ENCODE measurements around the gene ATOSB.

ATOSB gene, protein sequence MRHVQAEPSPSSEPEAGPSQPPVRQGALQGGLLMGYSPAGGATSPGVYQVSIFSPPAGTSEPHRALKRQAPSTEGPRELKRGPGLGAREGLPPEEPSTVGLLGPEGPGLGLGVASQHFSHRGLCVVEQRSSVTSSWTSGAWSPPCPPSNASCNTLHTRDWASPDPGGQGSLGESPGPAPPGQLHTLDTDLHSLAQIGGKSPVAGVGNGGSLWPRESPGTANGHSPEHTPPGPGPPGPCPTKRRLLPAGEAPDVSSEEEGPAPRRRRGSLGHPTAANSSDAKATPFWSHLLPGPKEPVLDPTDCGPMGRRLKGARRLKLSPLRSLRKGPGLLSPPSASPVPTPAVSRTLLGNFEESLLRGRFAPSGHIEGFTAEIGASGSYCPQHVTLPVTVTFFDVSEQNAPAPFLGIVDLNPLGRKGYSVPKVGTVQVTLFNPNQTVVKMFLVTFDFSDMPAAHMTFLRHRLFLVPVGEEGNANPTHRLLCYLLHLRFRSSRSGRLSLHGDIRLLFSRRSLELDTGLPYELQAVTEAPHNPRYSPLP

DNA sequence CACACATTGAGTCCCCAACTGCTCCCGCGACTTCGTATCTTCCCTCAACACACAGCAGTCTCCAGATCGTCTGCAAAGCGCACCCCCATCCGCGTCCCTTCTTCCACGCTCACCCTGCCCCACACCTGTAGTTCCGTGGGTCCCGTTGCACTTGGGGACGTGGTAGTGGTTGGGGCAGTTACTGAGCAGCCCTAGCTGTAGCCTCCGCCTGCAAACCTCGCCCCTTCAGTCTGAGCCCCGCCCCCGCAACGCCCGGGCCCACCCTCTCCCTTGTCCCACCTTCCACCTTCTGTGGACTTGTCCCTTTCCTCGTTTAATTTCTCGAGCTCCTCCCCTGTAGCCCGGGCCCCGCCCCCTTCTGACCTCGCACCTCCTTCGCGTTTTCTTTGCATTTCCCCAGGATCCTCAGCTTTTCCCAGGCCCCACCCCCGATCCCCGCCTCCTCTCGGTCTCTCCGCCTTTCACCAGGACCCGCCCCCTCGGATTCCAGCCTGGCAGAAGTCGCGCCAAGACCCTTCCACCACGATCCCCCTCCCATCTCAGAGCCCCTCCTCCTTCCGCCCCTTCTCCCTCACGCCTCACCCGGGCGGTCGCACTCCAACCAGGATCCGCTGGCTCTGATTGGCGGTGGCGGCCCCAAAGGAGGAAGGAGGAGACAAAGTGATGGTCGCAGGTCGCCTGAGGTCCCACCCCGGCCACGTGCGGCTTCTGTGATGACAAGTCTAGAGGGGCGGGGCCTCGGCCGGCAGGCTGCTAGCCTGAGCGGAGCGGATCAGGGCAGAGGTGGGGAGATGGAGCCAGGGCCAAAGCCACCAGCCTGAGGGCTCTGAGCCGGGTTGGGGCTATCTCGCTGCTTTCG is at the start of gene ATOSB:
TSS of gene ATOSB (minus strand) at position 183 of the 859 bp plus-strand sequence. CDS start 7,588 bp downstream, outside the sequence.
- peak within 1 kb of the TSS; percentile 70 for H3K4me3 ChIP-seq (ENCODE audit: low read depth, low read length)
- peak within 1 kb of the TSS; percentile 70 for H3K27ac ChIP-seq
- H3K27me3 ChIP-seq (ENCODE audit: insufficient read depth, low read depth, severe bottlenecking), result no peaks in the 10 kb centered on the region
- no peaks in the 10 kb centered on the region for H3K36me3 ChIP-seq
- peak; percentile 99 for DNase-seq
- H3K9me3 ChIP-seq (ENCODE audit: severe bottlenecking), result no peaks in the 10 kb centered on the region
- TF ChIP-seq, protein P1, sequence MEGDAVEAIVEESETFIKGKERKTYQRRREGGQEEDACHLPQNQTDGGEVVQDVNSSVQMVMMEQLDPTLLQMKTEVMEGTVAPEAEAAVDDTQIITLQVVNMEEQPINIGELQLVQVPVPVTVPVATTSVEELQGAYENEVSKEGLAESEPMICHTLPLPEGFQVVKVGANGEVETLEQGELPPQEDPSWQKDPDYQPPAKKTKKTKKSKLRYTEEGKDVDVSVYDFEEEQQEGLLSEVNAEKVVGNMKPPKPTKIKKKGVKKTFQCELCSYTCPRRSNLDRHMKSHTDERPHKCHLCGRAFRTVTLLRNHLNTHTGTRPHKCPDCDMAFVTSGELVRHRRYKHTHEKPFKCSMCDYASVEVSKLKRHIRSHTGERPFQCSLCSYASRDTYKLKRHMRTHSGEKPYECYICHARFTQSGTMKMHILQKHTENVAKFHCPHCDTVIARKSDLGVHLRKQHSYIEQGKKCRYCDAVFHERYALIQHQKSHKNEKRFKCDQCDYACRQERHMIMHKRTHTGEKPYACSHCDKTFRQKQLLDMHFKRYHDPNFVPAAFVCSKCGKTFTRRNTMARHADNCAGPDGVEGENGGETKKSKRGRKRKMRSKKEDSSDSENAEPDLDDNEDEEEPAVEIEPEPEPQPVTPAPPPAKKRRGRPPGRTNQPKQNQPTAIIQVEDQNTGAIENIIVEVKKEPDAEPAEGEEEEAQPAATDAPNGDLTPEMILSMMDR (IDR thresholded peaks at IDR 0.05; ENCODE audit: low read depth, low read length), result no peak

DNA sequence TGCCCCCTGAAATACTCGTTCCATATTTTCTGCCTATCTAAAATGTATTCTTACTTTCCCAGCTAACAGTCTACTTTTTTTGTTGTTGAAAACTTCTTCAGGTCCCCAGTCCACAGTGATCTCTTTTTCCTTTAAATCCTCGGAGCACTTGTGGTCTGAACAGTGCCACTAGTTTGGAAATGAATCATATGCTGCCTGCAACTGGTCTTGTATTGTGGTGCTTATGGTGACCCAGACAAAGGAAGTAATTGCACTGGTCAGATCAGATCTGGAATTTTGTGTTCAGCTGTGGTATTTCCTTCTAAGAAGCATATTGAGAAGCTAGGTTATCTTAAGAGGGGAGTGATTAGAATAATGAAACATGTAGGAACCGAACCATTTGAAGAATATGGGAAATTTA is 49.0 kb upstream of the ATOSB start:
- Histone ChIP-seq H3K9me3 (ENCODE audit: severe bottlenecking) (no peaks in the 10 kb centered on the region), H3K27ac (no peak overlapping the region), H3K36me3 (no peaks in the 10 kb centered on the region), H3K27me3 (ENCODE audit: insufficient read depth, low read depth, severe bottlenecking) (no peaks in the 10 kb centered on the region), H3K4me3 (ENCODE audit: low read depth, low read length) (no peak overlapping the region)
- TF ChIP-seq, protein P1 (IDR thresholded peaks at IDR 0.05; ENCODE audit: low read depth, low read length), result no peak
- DNase-seq, result no peak

DNA sequence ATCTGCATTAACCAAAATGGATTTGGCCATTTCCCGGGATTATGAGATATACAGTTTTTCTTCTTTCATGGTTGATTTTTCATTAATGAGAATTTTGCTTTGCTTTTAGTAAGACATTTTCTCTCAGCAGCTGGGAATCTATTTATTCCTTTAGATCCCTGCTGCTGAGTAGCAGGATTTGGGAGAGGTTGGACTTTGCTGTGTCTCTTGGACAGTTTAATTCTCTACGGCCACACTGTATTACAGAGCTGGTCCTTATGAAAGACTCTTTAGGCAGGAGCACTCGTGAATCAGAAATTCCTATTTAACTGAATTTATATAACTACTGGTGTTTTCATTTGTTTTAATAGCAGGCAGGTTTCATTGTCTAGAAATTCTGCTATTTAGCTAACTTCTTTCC is 47.8 kb upstream of the ATOSB start:
- Histone ChIP-seq H3K36me3 (no peaks in the 10 kb centered on the region), H3K4me3 (ENCODE audit: low read depth, low read length) (peak overlapping the region; percentile 77), H3K9me3 (ENCODE audit: severe bottlenecking) (no peaks in the 10 kb centered on the region), H3K27ac (no peak overlapping the region), H3K27me3 (ENCODE audit: insufficient read depth, low read depth, severe bottlenecking) (no peaks in the 10 kb centered on the region)
- no peak for DNase-seq
- TF ChIP-seq, protein P1 (IDR thresholded peaks at IDR 0.05; ENCODE audit: low read depth, low read length), result no peak

DNA sequence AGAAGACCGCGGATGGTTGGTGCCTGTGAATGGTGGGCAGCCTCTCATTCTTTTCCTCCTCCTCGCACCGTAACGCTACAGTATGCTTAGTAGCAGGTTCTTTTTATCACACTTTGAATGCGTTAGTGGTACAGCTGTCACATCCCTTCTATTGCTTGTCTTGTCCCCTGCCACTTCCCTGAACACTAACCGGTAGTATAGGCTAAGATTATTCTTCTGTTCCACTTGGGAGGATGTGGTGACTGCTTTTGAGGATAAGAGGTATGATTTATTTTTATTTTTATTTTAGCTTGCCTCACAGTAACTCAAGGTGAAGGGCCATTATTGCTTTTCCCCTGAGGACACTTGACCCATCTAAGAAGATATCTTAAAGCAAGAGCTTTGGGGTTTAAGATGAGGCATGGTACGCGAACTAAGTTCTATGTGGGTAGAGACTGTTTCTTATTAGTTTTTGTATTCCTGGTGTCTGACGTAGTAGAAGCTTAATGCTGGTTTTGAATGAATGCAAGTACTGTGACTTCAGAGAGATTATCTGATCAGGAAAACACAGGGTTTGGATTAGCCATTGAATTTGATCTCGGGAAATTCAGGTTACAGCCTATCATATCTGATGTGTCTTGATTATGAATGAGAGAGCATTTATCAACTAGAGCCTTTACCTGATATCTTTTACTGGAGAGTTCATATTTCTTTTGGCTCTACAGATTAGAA is 47.1 kb upstream of the ATOSB start:
- Histone ChIP-seq H3K9me3 (ENCODE audit: severe bottlenecking) (no peaks in the 10 kb centered on the region), H3K27ac (peak overlapping the region; percentile 84), H3K4me3 (ENCODE audit: low read depth, low read length) (peak overlapping the region; percentile 77), H3K36me3 (no peaks in the 10 kb centered on the region), H3K27me3 (ENCODE audit: insufficient read depth, low read depth, severe bottlenecking) (no peaks in the 10 kb centered on the region)
- DNase-seq, result no peak
- TF ChIP-seq, protein P1 (IDR thresholded peaks at IDR 0.05; ENCODE audit: low read depth, low read length), result no peak

DNA sequence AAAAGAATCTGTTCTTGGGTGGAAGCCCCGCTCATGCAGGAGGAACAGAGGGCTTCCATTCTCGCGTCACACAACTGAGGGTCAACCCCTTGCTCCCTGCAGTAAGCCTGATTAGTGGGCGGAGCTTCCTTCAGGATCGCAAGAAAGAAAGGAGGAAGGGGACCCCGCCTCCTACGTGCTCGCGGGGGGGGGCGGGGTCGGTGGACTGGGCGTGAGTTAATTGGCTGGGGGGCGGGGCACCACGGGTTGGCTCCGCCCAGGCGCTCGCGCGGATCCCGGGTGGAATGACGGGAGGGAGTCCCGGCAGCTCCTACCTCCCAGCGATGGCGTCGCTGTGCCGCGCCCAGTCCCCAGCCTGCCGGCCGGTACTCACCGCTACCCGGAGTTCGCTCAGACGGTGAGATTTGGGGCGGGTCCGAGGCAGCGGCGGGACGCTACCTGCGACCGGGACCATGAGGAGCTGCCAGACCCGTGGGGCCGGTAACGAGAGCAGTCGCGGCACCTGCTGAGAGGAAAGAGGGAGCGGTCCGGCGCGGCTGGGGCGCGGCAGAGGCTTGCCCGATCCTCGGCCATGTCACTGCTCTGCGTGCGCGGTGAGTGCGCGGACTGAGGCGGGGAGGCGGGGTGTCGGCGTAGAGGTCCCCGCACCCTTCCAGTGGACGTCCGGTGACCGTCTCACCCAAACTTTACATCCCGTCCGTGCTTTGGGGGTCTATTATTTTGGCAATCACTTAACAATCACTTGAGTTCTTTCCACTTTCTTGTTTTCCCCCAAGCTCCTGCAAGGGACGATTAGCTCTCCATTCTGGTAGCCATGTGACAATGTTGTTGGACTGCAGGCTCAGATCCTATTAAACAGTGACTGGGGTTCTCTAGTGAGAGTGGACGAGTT is 46.3 kb upstream of the ATOSB start, which contains the start of gene UNC13B:
TSS of gene UNC13B (plus strand) at position 297 of the 892 bp plus-strand sequence. CDS start at position 572, 275 bp downstream.
- no peaks in the 10 kb centered on the region for H3K27me3 ChIP-seq (ENCODE audit: insufficient read depth, low read depth, severe bottlenecking)
- H3K36me3 ChIP-seq, result no peaks in the 10 kb centered on the region
- no peaks in the 10 kb centered on the region for H3K9me3 ChIP-seq (ENCODE audit: severe bottlenecking)
- TF ChIP-seq, protein P1 (IDR thresholded peaks at IDR 0.05; ENCODE audit: low read depth, low read length), result peak; percentile 33
- H3K4me3 ChIP-seq (ENCODE audit: low read depth, low read length), result peak within 1 kb of the TSS; percentile 77
- DNase-seq, result peak; percentile 94
- peak within 1 kb of the TSS; percentile 84 for H3K27ac ChIP-seq
